NCI-H748 (cell line): ENCODE measurements around the gene MRGPRF.

Experiments used
- DNase-seq: peaks from one replicate; lab custom pipeline; 2025; ENCODE audit not compliant: unreplicated experiment; lab: John Stamatoyannopoulos, UW

MRGPRF gene, protein sequence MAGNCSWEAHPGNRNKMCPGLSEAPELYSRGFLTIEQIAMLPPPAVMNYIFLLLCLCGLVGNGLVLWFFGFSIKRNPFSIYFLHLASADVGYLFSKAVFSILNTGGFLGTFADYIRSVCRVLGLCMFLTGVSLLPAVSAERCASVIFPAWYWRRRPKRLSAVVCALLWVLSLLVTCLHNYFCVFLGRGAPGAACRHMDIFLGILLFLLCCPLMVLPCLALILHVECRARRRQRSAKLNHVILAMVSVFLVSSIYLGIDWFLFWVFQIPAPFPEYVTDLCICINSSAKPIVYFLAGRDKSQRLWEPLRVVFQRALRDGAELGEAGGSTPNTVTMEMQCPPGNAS

DNA sequence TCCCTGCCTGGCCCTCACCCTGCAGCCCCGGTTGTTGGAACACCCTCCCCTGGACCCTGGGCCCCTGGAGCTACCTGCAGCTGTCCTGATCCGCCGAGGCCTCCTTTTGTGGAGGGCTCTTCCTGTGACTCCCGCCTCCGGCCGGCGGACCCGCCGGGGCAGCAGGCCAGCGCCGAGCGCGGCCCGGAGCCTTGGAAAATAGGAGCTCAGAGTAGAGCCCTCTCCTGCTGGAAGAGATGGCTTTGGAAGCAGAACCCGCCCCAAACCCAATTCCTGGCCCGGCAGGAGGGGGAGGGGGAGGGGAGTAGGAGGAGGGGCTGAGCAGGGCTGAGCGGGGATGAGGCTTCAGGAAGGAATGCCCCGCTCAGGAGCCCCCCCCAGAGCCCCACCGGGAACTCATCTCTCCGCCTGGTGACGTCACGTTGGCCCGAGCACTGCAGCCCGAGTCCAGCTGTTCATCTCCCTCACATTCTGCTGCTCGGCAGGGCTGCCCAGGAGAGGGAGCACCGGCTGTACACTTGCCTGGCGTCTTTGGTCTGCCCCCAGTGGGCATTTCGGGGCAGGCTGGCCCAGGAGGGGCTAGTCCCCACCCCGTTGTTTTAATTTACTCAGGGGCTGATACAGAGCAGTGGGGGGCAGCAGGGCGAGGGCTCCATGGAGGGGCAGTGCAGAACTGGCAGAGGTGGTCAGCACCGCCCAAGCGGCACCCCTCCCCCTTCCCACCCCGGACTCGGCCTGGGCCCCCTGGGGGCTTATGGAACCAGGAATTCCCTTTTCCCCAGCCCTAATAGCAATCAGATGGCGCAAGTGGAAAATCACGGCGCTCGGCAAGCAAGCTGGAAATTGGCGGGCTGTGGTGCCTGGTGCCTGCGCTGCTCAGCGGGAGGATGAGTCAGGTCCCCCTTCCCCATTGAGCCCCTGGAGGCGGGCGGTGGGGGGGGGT is at the start of gene MRGPRF:
Gene MRGPRF, minus strand, starts transcription at position 238 of the 943 bp plus-strand sequence. CDS start 3,345 bp downstream, outside the sequence.
- peak; percentile 10 for DNase-seq

DNA sequence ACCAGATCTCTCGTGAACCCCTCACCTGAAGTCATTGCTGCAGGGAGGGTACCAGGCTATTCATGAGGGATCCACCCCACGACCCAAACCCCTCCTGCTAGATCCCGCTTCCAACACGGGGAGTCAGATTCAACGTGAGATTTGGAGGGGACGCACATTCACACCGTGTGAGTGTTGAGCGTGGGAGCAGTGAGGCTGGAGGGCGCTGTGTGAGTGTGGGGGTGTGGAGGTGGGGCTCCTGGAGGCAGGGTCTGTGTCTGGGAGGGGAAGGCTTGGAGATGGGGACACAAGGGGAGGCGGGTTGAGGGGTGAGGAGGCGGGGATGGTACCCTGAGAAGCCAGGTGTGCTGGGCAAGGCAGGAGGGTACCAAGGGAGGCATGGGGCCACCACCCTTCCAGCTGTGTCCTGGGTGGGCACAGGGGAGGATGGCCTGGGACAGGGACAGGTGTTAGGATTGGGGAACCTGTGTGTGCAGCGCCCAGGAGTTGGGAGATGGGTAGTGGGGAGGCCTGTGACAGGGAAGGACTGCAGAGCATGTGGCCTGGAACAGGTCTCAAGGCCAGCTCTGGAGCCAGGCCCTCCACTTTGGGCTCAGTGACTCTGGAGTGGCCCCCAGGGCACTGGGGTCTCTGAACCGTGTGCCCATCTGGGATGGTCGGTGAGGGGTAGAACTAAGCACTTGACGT is 49.3 kb upstream of the MRGPRF start:
- DNase-seq, result no peak

- DNase-seq, result no peak
These were observed 48.6 kb upstream of the MRGPRF start for GRCh38 chr11:69061713-69062053.

GRCh38 chr11:69060806-69061712 is 48.0 kb upstream of the MRGPRF start:
- DNase-seq, result no peak

DNA sequence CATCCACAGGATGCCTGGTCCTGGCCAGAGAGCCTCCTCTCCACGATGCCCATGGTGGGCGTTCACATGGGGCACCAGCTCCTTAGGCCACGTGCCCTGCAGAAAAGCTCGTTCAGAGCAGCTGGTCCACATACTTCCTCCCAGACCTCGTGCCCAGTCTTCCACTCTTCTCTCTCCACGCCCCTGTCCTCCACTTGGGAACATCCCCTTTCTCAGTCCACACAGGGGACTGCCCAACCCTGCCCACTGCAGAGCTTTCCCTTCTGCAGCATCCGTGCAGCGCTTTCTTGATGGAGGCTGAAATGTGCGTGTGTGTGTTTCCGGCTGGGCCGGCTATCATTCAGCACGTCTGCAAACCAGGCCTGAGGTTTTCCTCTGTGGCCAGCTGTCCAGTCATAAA is 46.9 kb upstream of the MRGPRF start:
- no peak for DNase-seq

- no peak for DNase-seq
These were observed 46.4 kb upstream of the MRGPRF start for GRCh38 chr11:69059429-69059828.

DNA sequence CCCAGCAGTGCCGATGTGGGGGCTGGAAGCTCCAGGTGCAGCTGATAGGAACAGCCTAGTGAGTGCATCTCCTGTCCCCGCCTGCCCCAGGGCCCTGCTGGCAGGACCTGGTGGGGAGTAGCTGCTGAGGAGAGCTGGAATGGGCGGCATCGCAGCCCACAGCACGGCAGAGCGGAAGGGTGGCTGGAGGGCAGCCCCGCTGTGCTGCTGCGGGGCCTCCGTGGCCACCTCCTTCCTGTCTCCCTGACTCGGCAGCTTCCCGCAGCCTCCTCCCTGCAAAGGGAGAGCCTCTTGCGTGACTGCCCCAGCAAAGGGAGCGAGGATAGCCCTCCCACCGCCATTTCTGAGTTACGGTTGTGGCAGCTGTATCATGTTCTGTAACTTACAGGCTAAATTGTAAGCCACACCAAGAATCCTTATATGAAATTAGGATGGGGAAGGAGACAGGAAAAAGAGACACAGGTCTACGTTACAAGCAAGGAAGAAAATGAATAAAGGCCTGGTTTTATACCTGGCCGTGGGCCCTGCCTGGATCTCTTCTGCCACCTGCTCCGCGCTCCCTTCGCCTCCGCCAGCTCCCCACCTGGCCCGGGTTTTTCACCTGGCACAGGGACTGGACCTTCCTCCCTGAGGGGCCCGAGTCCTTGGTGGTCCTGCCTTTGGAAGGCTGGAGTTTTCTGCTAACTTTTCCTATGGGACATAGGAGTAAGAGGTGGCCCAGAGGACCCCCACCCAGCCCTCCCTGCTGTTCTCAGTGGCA is 45.6 kb upstream of the MRGPRF start:
- DNase-seq, result no peak

DNA sequence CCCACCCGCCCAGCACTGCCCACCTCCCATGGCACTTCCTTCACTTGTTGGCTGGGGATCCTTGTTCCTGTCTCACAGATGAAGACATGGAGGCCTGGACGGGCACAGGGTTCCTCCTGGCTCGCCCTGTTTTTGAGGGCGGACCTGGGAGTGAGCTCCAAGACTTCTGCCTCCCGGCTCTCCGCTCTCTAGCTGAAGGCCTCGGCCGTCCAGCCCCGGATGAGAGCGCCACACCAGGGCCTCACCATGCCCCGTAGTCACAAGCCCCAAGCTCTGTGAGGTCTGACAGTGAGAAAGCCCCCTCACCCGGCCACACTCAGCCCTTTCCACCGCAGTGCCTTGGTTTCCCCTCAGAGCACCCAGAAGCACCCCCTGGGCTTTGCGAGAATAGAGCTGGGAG is 44.8 kb upstream of the MRGPRF start:
- DNase-seq, result no peak

DNA sequence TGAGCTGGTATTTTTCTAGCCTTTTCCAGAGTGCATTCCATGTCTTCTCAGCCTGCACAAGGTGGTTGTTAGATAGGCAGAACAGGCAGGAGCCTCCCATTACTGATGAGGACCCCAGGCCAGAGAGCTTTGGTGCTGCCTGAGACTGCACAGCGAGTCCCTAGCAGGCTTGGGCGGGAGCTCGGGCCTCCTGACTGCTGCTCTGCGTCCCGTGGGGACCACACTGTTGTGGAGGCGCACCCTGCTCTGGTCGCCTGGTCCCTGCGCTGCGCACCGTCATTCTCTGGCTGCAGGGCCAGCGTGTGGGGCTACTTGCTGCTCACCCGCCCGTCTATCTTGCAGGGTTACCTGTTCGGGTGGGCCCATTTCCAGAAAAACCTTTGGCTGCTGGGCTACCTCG is 44.2 kb upstream of the MRGPRF start:
- no peak for DNase-seq

GRCh38 chr11:69055598-69056516 is 42.8 kb upstream of the MRGPRF start:
- DNase-seq, result no peak

- DNase-seq, result no peak
These were observed 42.2 kb upstream of the MRGPRF start for GRCh38 chr11:69055212-69055586.

DNA sequence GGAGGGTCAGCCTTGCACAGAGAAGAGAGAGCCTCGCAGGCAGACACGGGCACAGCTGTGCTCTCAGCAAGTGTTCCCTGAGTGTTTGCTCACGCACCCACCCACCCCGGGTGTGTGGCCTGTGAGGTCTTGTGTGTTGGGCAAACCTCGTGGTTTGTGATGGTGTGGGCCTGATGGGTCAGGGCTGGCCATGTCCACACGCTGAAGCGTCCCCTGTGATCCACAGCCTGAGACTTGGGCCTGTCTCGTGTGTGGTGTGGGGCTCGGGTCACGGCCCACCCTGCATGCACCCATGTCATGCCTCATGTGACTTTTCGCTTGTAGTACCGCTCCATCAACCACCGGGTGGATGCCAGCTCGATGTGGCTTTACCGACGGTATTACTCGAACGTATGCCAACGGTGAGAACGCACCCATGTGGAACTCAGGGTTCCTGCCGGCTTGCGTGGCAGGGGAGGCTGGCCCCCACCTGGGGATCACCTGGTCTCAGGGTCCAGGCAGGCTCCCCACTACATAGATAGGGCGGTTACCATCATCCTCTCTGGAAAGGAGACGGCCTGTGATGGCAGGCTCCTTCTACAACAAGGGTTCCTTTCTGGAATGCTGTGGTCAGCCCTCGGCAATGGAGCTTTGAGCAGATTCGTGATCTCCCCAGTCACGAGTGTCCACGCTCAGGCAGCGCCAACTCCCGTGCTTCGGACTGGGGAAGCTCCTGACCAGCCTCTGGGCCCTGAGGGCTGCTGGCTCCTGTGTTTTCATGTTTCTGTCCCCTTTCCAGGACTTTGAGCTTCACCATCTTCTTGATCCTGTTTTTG is 41.6 kb upstream of the MRGPRF start:
- no peak for DNase-seq

GRCh38 chr11:69053546-69054396 is 40.7 kb upstream of the MRGPRF start:
- no peak for DNase-seq

DNA sequence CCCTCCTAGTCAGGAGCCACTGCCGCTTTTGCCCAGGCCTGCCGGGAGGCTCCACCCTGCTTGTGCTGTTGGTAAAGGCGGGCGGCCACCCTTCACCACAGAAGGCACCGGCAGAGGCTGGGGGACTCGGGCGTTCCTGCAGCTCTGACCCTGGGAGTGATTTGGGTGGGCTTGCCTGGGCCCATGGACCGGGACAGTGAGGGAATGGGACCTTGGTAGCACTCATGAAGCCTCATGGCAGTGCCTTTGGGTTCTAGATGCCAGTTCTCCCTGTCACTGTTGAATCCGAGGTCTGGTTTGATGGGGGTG is 40.1 kb upstream of the MRGPRF start:
- no peak for DNase-seq

GRCh38 chr11:69052343-69053168 is 39.5 kb upstream of the MRGPRF start:
- DNase-seq, result no peak
